ENCODE measurements around the gene POLD1.

- TF ChIP-seq CTCF (IDR thresholded peaks at IDR 0.05) (peak; percentile 83 to 94 (median 88)), POLR2A (IDR thresholded peaks at IDR 0.05) (no peak)
These were observed 15.2 kb upstream of the POLD1 start for GRCh38 chr19:50368649-50369570.
